Suprapubic skin (tissue), 4 donors: ENCODE data around the gene EXOC3L4. TPM values are rescaled to one million over a fixed set of nuclear protein-coding genes. Genes with fewer than 3 reads are reported as not detected.

Experiments used
- DNase-seq, 2 donors: peaks; one replicate each; pipeline ENCODE4 v3.0.0-alpha.2; 2019; ENCODE audit warnings: low spot score in 2 of 2
- H3K27ac ChIP-seq: fragments of 200-600 bp; sonication (generic); one replicate; pipeline ENCODE4 v1.5.1; 2019
- H3K27me3 ChIP-seq: fragments of 200-600 bp; sonication (generic); one replicate; pipeline ENCODE4 v1.5.1; 2019
- H3K36me3 ChIP-seq: fragments of 200-600 bp; sonication (generic); one replicate; pipeline ENCODE4 v1.5.1; 2019
- H3K4me1 ChIP-seq: fragments of 200-600 bp; sonication (generic); one replicate; pipeline ENCODE4 v1.5.1; 2019
- H3K4me3 ChIP-seq: fragments of 200-600 bp; sonication (generic); one replicate; pipeline ENCODE4 v1.5.1; 2019; ENCODE audit warnings: mild to moderate bottlenecking
- H3K9me3 ChIP-seq: fragments of 200-600 bp; sonication (generic); one replicate; pipeline ENCODE4 v1.5.1; 2019
- EP300 ChIP-seq: sonication (generic); formaldehyde crosslinking; IDR thresholded peaks from one replicate; pipeline ENCODE4 v1.6.1; 2017; ENCODE audit warnings: antibody characterized with exemption
- POLR2A ChIP-seq, 2 donors: fragments of 450-650 bp; IDR thresholded peaks; one replicate each; pipeline ENCODE4 v1.6.1; 2017; ENCODE audit warnings: antibody characterized with exemption in 2 of 2, mild to moderate bottlenecking in 2 of 2, moderate library complexity in 2 of 2
- POLR2AphosphoS5 ChIP-seq, 3 donors: sonication (generic); formaldehyde crosslinking; IDR thresholded peaks; one replicate each; pipeline ENCODE4 v1.6.1; 2017; ENCODE audit warnings: antibody characterized with exemption in 3 of 3
- WGBS: methylation state at CpG from one replicate; pipeline ENCODE4 v1.1.5; 2018; 5-methylcytosine and 5-hydroxymethylcytosine counted together
- total RNA-seq, 4 donors: library from RNA; depleted of rRNA; stranded (reverse); fragments of >200 nt; gene quantifications; one replicate each; pipeline ENCODE4 v1.1.0, GENCODE V29; 2016
- TF ChIP-seq, protein P1 (sequence below), 2 donors: fragments of 200-600 bp in 1 of 2; fragments of 450-650 bp in 1 of 2; sonication (generic) in 1 of 2; IDR thresholded peaks; one replicate each; pipeline ENCODE4 v1.5.1; 2016 to 2019; ENCODE audit warnings: antibody characterized with exemption in 2 of 2, mild to moderate bottlenecking in 1 of 2, moderate library complexity in 1 of 2

The EXOC3L4 gene
- total RNA-seq, 4 donors from 2014 or later: 1.5 TPM; not detected in 3

DNA sequence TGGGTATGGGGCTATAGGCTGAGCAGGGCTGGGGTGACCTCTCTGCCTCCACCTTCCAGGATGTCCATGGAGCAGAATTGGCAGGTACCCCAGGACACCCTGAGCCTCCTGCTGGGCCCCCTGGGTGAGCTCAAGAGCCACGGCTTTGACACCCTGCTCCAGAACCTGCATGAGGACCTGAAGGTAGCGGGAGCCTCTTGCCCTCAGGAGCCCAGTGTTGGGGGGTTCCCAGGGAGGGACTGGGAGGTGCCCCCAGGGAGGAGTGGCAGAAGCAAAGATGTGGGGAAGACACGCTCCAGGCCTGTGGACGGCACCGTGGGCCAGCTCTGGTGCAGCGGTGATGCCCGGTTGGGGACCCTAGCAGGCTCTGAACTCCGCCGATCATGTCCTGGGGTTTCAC is 37.1 kb downstream of the EXOC3L4 start:
- 83% methylated on average over 6 of the region's 9 CpGs for WGBS
- H3K4me3 ChIP-seq: no peak overlapping the region
- H3K27ac ChIP-seq: peak overlapping the region; percentile 3
- peaks cover 63% of the 10 kb centered on the region for H3K36me3 ChIP-seq
- TF ChIP-seq POLR2A (IDR thresholded peaks at IDR 0.05) (no peak), EP300 (no peak), POLR2AphosphoS5 (IDR thresholded peaks at IDR 0.05) (no peak)
- TF ChIP-seq, protein P1, sequence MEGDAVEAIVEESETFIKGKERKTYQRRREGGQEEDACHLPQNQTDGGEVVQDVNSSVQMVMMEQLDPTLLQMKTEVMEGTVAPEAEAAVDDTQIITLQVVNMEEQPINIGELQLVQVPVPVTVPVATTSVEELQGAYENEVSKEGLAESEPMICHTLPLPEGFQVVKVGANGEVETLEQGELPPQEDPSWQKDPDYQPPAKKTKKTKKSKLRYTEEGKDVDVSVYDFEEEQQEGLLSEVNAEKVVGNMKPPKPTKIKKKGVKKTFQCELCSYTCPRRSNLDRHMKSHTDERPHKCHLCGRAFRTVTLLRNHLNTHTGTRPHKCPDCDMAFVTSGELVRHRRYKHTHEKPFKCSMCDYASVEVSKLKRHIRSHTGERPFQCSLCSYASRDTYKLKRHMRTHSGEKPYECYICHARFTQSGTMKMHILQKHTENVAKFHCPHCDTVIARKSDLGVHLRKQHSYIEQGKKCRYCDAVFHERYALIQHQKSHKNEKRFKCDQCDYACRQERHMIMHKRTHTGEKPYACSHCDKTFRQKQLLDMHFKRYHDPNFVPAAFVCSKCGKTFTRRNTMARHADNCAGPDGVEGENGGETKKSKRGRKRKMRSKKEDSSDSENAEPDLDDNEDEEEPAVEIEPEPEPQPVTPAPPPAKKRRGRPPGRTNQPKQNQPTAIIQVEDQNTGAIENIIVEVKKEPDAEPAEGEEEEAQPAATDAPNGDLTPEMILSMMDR (IDR thresholded peaks at IDR 0.05): no peak
- DNase-seq: no peak
- no peaks in the 10 kb centered on the region for H3K27me3 ChIP-seq
- no peaks in the 10 kb centered on the region for H3K9me3 ChIP-seq
- H3K4me1 ChIP-seq: peaks cover 48% of the 10 kb centered on the region

GRCh38 chr14:103132381-103133209 is 38.1 kb downstream of the EXOC3L4 start:
- TF ChIP-seq POLR2AphosphoS5 (IDR thresholded peaks at IDR 0.05): no peak
- Histone ChIP-seq H3K4me1 (peaks cover 50% of the 10 kb centered on the region), H3K36me3 (peaks cover 63% of the 10 kb centered on the region), H3K27me3 (no peaks in the 10 kb centered on the region), H3K4me3 (no peak overlapping the region), H3K9me3 (no peaks in the 10 kb centered on the region), H3K27ac (peak overlapping the region; percentile 11)
- DNase-seq: no peak
- 85% methylated on average over 35 of the region's 39 CpGs for WGBS

DNA sequence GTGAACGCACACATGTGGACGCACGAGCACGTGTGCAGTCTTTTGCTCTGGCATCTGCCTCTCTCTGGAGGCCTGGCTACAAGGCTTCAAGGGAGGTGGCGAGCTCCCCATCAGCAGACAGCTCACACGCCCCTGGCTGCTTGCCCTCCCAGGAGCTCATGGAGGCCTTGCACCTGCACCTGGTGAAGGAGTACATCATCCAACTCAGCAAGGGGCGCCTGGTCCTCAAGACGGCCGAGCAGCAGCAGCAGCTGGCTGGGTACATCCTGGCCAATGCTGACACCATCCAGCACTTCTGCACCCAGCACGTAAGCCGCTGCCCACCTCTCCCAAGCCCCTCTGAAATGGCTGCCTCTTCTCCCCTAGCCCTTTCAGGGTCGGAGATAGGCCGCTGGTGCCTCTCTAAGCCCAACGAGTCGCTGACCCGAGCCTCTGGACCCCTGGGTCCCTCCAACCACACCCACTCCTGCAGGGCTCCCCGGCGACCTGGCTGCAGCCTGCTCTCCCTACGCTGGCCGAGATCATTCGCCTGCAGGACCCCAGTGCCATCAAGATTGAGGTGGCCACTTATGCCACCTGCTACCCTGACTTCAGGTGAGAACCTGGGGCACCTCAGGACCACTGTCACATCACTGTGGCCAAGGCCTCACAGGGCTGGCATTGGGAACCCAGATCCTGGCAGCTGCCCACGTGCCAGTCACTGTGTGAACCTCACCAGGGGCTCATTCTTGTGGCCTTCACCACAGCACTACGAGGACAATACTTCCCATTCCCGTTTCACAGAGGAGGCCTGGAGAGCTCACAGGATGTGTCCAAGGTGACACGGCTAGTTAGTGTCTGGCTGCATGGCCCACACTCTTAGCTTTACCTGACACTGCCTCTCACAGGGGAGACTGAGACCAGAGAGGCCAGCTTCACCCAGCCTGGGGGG is 39.0 kb downstream of the EXOC3L4 start:
- Histone ChIP-seq H3K27me3 (no peaks in the 10 kb centered on the region), H3K4me3 (no peak overlapping the region), H3K27ac (no peak overlapping the region), H3K9me3 (no peaks in the 10 kb centered on the region), H3K4me1 (peaks cover 50% of the 10 kb centered on the region), H3K36me3 (peaks cover 63% of the 10 kb centered on the region)
- TF ChIP-seq, protein P1 (IDR thresholded peaks at IDR 0.05): no peak
- TF ChIP-seq EP300 (no peak), POLR2AphosphoS5 (IDR thresholded peaks at IDR 0.05) (no peak), POLR2A (IDR thresholded peaks at IDR 0.05) (no peak)
- no peak for DNase-seq
- WGBS: 88% methylated on average over 22 of the region's 25 CpGs

DNA sequence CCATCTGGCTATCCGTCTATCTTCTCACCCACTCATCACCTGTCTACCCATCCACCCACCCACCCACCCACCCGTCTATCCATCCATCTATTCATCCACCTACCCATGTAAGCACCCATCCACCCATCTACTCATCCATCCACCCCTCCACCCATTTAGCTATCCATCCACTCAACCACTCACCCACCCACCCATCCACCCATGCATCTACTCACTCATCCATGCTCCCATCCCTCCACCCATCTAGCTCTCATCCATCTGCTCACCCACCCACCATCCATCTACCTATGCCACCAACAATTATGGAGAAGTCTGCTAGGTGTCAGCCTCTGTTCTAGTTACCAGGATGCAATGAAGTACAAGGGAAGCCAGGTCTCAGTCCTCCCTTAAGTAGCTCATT is 39.9 kb downstream of the EXOC3L4 start:
- peaks cover 50% of the 10 kb centered on the region for H3K4me1 ChIP-seq
- no peaks in the 10 kb centered on the region for H3K9me3 ChIP-seq
- peaks cover 63% of the 10 kb centered on the region for H3K36me3 ChIP-seq
- no peak overlapping the region for H3K4me3 ChIP-seq
- no peak for TF ChIP-seq POLR2AphosphoS5 (IDR thresholded peaks at IDR 0.05)
- TF ChIP-seq, protein P1 (IDR thresholded peaks at IDR 0.05): no peak
- TF ChIP-seq EP300: no peak
- no peak for TF ChIP-seq POLR2A (IDR thresholded peaks at IDR 0.05)
- no peak for DNase-seq
- H3K27ac ChIP-seq: no peak overlapping the region
- H3K27me3 ChIP-seq: no peaks in the 10 kb centered on the region
- 69% methylated on average over 2 of the region's 2 CpGs for WGBS

DNA sequence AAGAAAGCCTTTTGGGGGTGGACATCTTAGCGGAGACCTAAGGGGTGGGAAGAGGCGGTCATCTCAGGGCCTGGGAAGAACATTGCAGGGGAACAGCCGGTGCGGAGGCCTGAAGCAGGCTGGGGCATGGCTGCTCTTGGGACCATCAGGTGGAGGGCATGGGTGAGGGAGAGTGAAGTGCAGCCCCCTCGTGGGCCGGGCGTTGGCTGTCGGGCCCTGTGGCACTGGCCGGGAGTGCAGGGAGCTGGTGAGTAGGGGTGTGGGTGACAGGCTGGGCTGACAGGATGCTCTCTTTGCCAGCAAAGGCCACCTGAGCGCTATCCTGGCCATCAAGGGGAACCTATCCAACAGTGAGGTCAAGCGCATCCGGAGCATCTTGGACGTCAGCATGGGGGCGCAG is 40.4 kb downstream of the EXOC3L4 start:
- Histone ChIP-seq H3K36me3 (peaks cover 59% of the 10 kb centered on the region), H3K27me3 (no peaks in the 10 kb centered on the region), H3K27ac (no peak overlapping the region), H3K4me3 (no peak overlapping the region), H3K9me3 (no peaks in the 10 kb centered on the region), H3K4me1 (peaks cover 47% of the 10 kb centered on the region)
- DNase-seq: no peak
- TF ChIP-seq EP300 (no peak), POLR2AphosphoS5 (IDR thresholded peaks at IDR 0.05) (no peak), POLR2A (IDR thresholded peaks at IDR 0.05) (no peak)
- TF ChIP-seq, protein P1 (IDR thresholded peaks at IDR 0.05): no peak
- WGBS: 91% methylated on average over 14 of the region's 14 CpGs
